Transverse colon (tissue), 4 donors: Measurements from ENCODE around the gene ECM1. TPM values are rescaled to one million over a fixed set of nuclear protein-coding genes. Genes with fewer than 3 reads are reported as not detected.

Source experiments
- DNase-seq: peaks from one replicate; pipeline ENCODE4 v3.0.0-alpha.2; 2019
- H3K27ac ChIP-seq, 4 donors: fragments of 200-600 bp; sonication (generic); 2 replicates each; pipeline ENCODE4 v1.5.1; 2016 to 2018; ENCODE audit warnings: inconsistent platforms in 4 of 4
- H3K27me3 ChIP-seq: fragments of 200-600 bp; sonication (generic); 2 replicates; pipeline ENCODE4 v1.5.1; 2017; ENCODE audit warnings: inconsistent platforms
- H3K36me3 ChIP-seq, 4 donors: fragments of 200-600 bp; sonication (generic); 2 replicates each; pipeline ENCODE4 v1.5.1; 2017 to 2019; ENCODE audit warnings: inconsistent platforms in 4 of 4
- H3K4me1 ChIP-seq, 4 donors: fragments of 200-600 bp; sonication (generic); 2 replicates each; pipeline ENCODE4 v1.5.1; 2017 to 2020; ENCODE audit warnings: inconsistent platforms in 4 of 4
- H3K4me3 ChIP-seq, 4 donors: fragments of 200-600 bp; sonication (generic); 1 replicate in 1 of 4; 2 replicates in 3 of 4; pipeline versions ENCODE4 v1.5.1 to v1.6.1; 2017 to 2019; ENCODE audit warnings: inconsistent platforms in 4 of 4
- H3K9me3 ChIP-seq, 2 donors: fragments of 200-600 bp; sonication (generic); 2 replicates each; pipeline ENCODE4 v1.5.1; 2017 to 2019; ENCODE audit warnings: inconsistent platforms in 2 of 2
- EP300 ChIP-seq: sonication (generic); formaldehyde crosslinking; IDR thresholded peaks from one replicate; pipeline ENCODE4 v1.6.1; 2017; ENCODE audit warnings: antibody characterized with exemption, low read depth
- POLR2A ChIP-seq: fragments of 450-650 bp; IDR thresholded peaks from one replicate; pipeline ENCODE4 v1.6.1; 2016; ENCODE audit warnings: antibody characterized with exemption, mild to moderate bottlenecking, moderate library complexity
- POLR2AphosphoS5 ChIP-seq, 3 donors: sonication (generic); formaldehyde crosslinking; IDR thresholded peaks; one replicate each; pipeline ENCODE4 v1.6.1; 2016; ENCODE audit warnings: antibody characterized with exemption in 3 of 3
- WGBS, 2 donors: methylation state at CpG; one replicate each; pipeline ENCODE4 v1.1.5; 2018; ENCODE audit warnings: low coverage in 1 of 2; 5-methylcytosine and 5-hydroxymethylcytosine counted together
- in situ Hi-C, 4 donors: fragments of 200-750 bp; cut with MboI; loops; one replicate each; pipeline versions ENCODE4 v1.15.0 to v1.15.1; 2017; ENCODE audit warnings: low sequenced_read_pairs in 3 of 4, low pct_ligation_motif_present in 1 of 4, low pct_unique_long_range_greater_than_20kb in 1 of 4
- intact Hi-C: fragments of 100-400 bp; cut with DNase I; formaldehyde crosslinking; loops from one replicate; pipeline ENCODE4 v1.15.1; 2023; ENCODE audit warnings: low total_unique reads
- total RNA-seq, 4 donors: library from RNA; depleted of rRNA; stranded (reverse); fragments of >200 nt; gene quantifications; one replicate each; pipeline ENCODE4 v1.1.0, GENCODE V29; 2016
- TF ChIP-seq, protein P1 (sequence below), 5 experiments: fragments of 200-600 bp in 3 of 5; fragments of 450-650 bp in 2 of 5; sonication (generic) in 3 of 5; IDR thresholded peaks; 1 replicate in 2 of 5; 2 replicates in 3 of 5; pipeline ENCODE4 v1.5.1; 2016 to 2017; ENCODE audit warnings: antibody characterized with exemption in 5 of 5, inconsistent platforms in 3 of 5, mild to moderate bottlenecking in 2 of 5, moderate library complexity in 1 of 5

The ECM1 gene
- total RNA-seq, 4 donors from 2014 or later, result 1.5 to 5.4 (median 3.3) TPM

DNA sequence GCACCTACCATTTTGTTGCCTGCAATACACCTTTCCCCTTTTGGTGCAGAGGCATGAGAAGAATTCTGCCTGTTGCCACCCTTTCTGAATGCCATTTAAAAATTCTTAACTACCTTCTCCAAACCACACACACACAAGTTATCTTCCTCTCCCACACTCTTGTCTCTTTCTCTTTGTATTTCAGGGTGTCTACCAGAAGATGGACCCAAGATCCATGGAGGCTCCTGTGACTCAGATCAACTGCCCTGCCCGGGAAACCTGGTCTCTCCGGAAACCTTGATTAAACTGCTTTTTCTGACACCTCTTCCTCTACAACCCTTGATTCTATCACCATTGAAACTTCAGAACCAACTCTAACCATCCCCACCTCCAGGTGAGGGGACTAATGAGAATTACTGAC lies 23.0 kb upstream of the ECM1 start:
- Histone ChIP-seq H3K27me3 (no peaks in the 10 kb centered on the region), H3K4me3 (no peak overlapping the region), H3K36me3 (no peaks in the 10 kb centered on the region), H3K4me1 (peaks cover 0 to 8% (median 4%) of the 10 kb centered on the region in 4 donors), H3K27ac (no peak overlapping the region), H3K9me3 (no peaks in the 10 kb centered on the region)
- 24 to 29% methylated on average over 2 of the region's 2 CpGs for WGBS, 2 donors
- in situ Hi-C loops (loop anchor here in 1 of 4 donors (10.0 kb wide), 1 partner anchor 50 kb away; no protein-coding TSS in a partner anchor), intact Hi-C loops (loop anchor here (10.0 kb wide), 1 partner anchor 50 kb away; no protein-coding TSS in a partner anchor)
- TF ChIP-seq, protein P1, sequence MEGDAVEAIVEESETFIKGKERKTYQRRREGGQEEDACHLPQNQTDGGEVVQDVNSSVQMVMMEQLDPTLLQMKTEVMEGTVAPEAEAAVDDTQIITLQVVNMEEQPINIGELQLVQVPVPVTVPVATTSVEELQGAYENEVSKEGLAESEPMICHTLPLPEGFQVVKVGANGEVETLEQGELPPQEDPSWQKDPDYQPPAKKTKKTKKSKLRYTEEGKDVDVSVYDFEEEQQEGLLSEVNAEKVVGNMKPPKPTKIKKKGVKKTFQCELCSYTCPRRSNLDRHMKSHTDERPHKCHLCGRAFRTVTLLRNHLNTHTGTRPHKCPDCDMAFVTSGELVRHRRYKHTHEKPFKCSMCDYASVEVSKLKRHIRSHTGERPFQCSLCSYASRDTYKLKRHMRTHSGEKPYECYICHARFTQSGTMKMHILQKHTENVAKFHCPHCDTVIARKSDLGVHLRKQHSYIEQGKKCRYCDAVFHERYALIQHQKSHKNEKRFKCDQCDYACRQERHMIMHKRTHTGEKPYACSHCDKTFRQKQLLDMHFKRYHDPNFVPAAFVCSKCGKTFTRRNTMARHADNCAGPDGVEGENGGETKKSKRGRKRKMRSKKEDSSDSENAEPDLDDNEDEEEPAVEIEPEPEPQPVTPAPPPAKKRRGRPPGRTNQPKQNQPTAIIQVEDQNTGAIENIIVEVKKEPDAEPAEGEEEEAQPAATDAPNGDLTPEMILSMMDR (IDR thresholded peaks at IDR 0.05), result peak in 1 of 5 experiments; percentile 14
- no peak for TF ChIP-seq EP300
- no peak for DNase-seq

DNA sequence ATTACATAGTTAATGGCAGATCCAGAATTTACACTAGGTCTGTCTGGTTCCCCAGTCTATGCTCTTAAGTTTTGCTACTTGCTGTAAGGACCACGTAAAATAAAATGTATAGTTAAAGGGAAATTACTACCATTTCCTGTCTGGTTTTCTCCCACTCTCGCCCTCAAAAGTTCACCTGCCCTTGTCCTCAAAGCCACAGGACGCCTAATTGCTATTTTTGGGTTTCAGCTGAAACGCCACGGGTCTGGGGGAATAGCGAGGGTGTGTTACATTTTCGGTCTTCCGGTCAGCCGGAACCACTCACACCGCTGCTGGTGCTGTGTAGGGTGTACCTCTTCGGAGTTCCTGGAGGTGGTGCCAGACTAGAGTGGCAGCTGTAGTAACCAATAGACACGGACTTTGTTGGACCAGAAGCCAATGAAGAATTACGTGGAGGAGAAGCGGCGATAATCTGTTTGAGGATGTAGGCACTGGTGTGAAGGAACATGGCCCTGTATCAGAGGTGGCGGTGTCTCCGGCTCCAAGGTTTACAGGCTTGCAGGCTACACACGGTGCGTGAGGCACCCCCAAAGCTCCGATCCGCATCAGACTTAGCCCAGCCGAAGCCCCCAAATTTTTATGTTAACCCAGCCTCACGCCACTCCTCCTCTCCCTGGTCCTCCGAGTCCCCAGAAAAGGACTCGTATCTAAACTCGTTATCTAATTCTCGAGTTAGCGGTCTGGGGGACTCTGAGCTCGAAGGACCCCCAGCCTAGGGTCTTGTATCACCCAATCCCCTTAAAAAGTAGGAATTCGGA lies 20.7 kb upstream of the ECM1 start, which contains the start of gene TARS2:
TSS of gene TARS2 (plus strand) at position 454 of the 797 bp plus-strand sequence. CDS start at position 486, 32 bp downstream.
- Histone ChIP-seq H3K4me1 (peaks cover 0 to 8% (median 4%) of the 10 kb centered on the region in 4 donors), H3K27me3 (no peaks in the 10 kb centered on the region), H3K9me3 (no peaks in the 10 kb centered on the region), H3K4me3 (peak within 1 kb of the TSS; percentile 55 to 80 (median 65)), H3K27ac (peak within 1 kb of the TSS; percentile 79 to 85 (median 80)), H3K36me3 (peaks cover 0 to 13% (median 4%) of the 10 kb centered on the region in 4 donors)
- intact Hi-C loops, result loop anchor here (10.0 kb wide), 1 partner anchor 48 kb away; no protein-coding TSS in a partner anchor
- DNase-seq, result peak; percentile 97
- 0% methylated on average over 1 to 30 of the region's 30 CpGs for WGBS, 2 donors
- TF ChIP-seq POLR2AphosphoS5 (IDR thresholded peaks at IDR 0.05) (peak; percentile 76 to 81 (median 78)), POLR2A (peak; percentile 77), EP300 (no peak)
- TF ChIP-seq, protein P1 (IDR thresholded peaks at IDR 0.05), result peak; percentile 29 to 77 (median 36)
- in situ Hi-C loops, result loop anchor here in 1 of 4 donors (10.0 kb wide), 1 partner anchor 48 kb away; no protein-coding TSS in a partner anchor

DNA sequence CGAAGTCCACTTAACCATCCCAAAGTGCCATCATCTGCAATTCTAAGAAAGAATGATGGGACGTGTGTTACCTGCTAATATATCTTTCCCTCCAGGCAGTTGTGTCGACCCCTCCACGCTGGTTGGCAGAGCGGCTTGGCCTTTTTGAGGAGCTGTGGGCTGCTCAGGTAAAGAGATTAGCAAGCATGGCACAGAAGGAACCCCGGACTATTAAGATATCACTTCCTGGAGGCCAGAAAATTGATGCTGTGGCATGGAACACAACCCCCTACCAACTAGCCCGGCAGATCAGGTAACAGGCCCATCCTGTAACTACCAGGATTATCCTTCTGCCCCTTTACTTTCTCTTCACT lies 20.2 kb upstream of the ECM1 start:
- TF ChIP-seq EP300 (no peak), POLR2A (no peak), POLR2AphosphoS5 (IDR thresholded peaks at IDR 0.05) (no peak)
- TF ChIP-seq, protein P1 (IDR thresholded peaks at IDR 0.05), result no peak
- H3K9me3 ChIP-seq, result no peaks in the 10 kb centered on the region
- H3K36me3 ChIP-seq, result peaks cover 0 to 18% (median 6%) of the 10 kb centered on the region in 4 donors
- H3K4me1 ChIP-seq, result peaks cover 0 to 8% (median 4%) of the 10 kb centered on the region in 4 donors
- DNase-seq, result no peak
- in situ Hi-C loops (loop anchor here in 1 of 4 donors (10.0 kb wide), 1 partner anchor 47 kb away; no protein-coding TSS in a partner anchor), intact Hi-C loops (loop anchor here (10.0 kb wide), 1 partner anchor 47 kb away; no protein-coding TSS in a partner anchor)
- peak overlapping the region; percentile 79 to 85 (median 80) for H3K27ac ChIP-seq
- H3K27me3 ChIP-seq, result no peaks in the 10 kb centered on the region
- WGBS, 2 donors, result 0 to 6% methylated on average over 1 to 7 of the region's 7 CpGs
- H3K4me3 ChIP-seq, result peak overlapping the region; percentile 55 to 80 (median 65)

DNA sequence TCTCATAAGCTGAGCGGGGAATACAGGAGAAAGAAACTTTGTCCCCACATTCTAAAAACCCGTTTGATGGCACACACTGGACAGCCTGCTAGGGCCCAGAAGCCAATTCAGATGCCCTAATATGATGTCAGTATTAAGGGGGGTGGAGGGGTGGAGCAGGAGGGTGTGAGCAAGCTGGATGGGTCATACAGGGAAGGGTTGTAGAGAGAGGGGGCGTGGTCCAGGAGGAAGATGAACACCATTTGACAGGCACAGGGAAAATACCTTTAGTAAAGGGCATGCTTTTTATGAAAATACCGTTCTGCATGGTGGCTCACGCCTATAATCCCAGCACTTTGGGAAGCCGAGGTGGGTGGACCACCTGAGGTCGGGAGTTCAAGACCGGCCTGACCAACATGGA lies 14.7 kb upstream of the ECM1 start:
- no peak overlapping the region for H3K27ac ChIP-seq
- H3K4me3 ChIP-seq, result no peak overlapping the region
- no peak for DNase-seq
- intact Hi-C loops, result no loop called here
- 92% methylated on average over 8 of the region's 8 CpGs; no CpG with 5 or more reads in 1 of the 2 donors for WGBS, 2 donors
- peaks cover 0 to 2% (median under 1%) of the 10 kb centered on the region in 4 donors for H3K4me1 ChIP-seq
- no peaks in the 10 kb centered on the region for H3K27me3 ChIP-seq
- TF ChIP-seq POLR2AphosphoS5 (IDR thresholded peaks at IDR 0.05), result no peak
- TF ChIP-seq, protein P1 (IDR thresholded peaks at IDR 0.05), result no peak
- no peaks in the 10 kb centered on the region for H3K9me3 ChIP-seq
- in situ Hi-C loops, result no loop called here
- peaks cover 0 to 37% (median 16%) of the 10 kb centered on the region in 4 donors for H3K36me3 ChIP-seq
